Glomerular visceral epithelial cell (primary cell): Measurements from ENCODE around the gene CFTR.
"Not testable (repeated sequence)": the region's sequence is repeated elsewhere in the genome, so short reads cannot be mapped to it uniquely, and the experiment has no call there.

ENCODE experiments used
- DNase-seq: peaks from one replicate; pipeline ENCODE4 v3.0.0-alpha.2; 2016; ENCODE audit errors: extremely low spot score

CFTR gene

DNA sequence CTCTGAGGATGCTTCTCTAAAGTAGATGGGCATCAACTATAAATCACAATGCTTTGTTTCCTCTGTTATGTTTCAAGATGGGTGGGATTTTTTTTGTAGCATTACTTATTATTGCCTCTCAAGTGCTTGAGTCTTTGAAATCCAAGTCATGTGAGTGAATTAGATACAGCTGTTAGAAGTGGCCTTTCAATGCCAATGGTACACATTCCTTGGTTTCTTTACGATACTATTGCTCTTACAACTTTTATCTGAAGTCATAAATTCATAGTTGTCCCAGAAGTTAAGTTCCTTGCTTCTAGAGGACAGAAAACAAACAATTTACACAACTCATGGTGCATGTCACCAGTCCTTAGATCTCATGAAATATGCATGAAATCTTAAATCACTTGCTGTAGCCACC is 15.5 kb downstream of the CFTR start:
- no peak for DNase-seq

DNA sequence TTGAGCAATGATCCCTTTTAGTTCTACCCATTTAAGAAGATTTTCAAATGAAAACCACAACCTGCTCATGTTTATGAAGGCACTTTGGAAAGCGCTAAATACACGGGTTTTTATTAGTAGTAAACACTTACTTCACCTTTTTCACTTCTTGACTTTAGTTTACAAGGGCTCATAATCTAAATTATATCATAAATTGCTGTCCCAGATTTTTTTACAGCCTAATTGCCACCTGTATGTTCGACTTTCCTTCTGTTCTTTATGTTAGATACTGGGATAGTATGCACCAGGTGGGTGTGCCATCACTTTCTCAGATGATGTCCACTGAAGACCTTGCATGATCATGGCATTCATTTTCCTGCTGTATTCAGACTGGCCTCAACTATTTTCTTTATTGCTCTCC is 22.5 kb downstream of the CFTR start:
- DNase-seq: no peak

DNA sequence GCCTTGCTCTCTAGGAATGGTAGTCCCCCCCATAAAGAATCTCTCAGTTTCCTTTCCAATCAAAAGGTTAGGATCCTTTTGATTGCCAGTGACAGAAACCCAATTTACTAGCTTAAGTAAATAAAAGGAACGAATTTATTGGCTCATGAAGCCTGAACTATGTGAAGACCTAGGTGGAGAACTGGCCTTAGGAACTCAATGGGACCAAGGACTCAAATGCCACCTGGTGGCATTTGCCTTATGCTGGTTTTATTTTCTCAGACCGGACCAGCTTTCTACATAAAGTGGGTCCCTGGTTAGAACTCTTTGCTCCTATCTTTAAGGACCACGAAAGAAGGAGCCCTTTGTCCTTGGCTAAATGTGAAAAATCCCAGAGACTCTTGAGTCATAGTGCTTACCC is 25.4 kb downstream of the CFTR start:
- DNase-seq: no peak

DNA sequence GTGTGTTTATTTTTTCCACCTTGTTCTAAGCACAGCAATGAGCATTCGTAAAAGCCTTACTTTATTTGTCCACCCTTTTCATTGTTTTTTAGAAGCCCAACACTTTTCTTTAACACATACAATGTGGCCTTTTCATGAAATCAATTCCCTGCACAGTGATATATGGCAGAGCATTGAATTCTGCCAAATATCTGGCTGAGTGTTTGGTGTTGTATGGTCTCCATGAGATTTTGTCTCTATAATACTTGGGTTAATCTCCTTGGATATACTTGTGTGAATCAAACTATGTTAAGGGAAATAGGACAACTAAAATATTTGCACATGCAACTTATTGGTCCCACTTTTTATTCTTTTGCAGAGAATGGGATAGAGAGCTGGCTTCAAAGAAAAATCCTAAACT is 28.9 kb downstream of the CFTR start:
- DNase-seq: no peak

DNA sequence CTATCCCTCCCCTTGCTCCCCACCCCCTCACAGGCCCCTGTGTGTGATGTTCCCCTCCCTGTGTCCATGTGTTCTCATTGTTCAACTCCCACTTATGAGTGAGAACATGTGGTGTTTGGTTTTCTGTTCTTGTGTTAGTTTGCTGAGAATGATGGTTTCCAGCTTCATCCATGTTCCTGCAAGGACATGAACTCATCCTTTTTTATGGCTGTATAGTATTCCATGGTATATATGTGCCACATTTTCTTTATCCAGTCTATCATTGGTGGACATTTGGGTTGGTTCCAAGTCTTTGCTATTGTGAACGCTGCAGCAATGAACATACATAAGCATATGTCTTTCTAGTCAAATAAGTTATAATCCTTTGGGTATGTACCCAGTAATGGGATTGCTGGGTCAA is 37.4 kb downstream of the CFTR start:
- not testable (repeated sequence) for DNase-seq

DNA sequence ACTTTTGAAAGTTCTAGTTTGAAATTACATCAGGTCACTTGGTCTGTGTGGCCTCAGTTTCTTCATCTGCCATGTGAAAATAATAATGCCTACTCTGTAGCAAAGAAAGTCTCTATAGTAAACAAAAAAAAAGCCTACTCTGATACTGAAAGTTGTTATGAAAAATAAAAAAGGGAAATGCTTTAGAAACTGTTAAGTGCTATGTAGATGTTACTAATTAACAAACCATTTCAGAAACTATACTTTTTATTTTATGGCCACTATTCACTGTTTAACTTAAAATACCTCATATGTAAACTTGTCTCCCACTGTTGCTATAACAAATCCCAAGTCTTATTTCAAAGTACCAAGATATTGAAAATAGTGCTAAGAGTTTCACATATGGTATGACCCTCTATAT is 50.6 kb downstream of the CFTR start:
- no peak for DNase-seq

DNA sequence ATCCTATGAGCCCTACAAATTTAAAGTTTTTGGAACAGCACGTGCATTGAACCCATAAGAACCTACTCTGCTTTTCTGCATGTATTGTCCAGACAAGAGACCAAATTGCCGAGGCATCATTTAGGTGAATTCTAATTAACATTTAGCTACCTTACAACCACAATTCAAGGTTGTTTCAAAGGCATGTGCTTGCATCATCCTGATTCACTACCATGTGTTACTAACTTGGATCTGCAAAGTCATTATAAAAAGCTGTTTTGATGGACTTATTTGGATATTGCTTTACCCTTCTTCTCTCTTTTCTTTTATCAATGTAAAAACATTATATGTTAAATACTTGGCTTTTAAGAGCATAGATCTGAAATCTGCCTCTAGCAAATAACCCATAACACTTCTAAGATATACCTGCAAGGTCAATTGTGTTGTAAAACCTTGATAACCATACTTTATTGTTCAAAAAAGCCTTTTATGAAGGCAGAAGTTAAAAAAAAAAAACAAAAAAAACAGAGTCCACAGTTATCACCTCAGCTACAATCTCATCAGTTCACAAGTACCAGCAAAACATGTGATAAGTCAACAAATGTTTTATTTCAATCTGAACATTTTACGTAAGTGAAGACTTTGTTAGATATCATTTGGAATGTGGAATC is 51.9 kb downstream of the CFTR start:
- no peak for DNase-seq

DNA sequence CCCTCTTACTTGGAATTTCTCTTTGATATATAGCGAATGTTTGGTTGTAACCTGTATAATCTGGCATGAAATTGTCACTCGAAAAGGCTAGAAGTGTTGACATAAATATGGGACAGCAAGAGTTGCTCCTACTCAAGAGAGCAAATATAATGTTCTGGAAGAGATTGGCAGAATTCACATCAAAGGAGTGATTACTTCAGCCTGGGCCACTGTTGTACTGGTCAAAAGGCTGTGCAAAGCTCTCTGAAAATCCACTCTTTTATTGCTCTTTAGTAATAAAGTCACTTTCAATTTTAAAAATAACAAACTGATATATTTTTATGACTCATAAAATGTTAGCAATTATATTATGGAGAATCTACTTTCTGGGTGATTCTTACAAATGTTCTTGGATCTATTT is 58.2 kb downstream of the CFTR start:
- no peak for DNase-seq

DNA sequence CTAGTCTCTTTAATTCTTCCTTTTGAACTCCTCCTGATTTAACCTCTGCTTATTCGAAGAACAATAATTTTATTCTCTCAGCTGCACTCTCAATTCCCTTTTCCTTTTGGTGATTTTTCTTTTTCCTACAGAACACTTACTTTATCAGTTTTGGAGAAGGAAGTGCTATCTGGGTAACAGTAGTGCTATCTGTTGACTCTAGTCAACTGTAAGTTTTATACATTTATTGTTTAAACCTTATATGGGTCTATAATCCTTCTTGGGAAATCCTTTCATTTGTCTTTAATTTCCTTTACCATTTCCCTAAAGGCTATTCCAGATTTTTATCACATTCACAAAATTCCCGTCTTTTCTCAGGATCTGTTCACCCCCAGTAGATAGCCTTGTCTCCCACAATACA is 64.2 kb downstream of the CFTR start:
- DNase-seq: no peak

DNA sequence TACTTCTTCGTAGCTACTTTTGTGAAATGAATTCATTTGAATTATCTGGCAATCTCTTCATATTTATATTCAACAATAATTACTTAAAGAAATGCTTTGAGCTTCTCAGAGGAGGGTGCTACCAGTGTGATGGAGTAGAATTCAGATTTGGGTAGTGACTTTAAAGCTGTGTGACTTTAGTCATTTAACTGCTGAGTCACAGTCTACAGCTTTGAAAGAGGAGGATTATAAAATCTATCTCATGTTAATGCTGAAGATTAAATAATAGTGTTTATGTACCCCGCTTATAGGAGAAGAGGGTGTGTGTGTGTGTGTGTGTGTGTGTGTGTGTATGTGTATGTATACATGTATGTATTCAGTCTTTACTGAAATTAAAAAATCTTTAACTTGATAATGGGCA is 68.2 kb downstream of the CFTR start:
- DNase-seq: no peak

DNA sequence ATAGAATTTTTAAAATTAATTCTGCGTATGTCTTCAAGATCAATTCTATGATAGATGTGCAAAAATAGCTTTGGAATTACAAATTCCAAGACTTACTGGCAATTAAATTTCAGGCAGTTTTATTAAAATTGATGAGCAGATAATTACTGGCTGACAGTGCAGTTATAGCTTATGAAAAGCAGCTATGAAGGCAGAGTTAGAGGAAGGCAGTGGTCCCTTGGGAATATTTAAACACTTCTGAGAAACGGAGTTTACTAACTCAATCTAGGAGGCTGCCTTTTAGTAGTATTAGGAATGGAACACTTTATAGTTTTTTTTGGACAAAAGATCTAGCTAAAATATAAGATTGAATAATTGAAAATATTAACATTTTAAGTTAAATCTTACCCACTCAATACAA is 70.8 kb downstream of the CFTR start:
- DNase-seq: no peak

DNA sequence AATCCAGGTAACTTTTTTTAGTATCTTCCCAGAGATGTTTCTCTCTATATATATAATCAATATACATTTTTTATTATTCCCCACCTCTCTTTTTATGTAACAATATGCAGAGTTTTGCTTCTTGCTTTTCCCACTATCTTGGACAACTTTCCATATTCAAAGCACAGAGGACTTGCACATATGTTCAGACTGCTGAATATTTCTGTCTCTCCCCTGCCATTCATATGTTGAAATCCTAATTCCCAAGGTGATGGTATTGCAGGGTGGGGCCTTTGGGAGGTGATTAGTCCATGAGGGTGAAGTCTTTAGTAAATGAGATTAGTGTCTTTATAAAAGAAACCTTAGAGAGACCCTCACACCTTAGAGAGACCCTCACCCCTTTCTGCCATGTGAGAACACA is 72.8 kb downstream of the CFTR start:
- DNase-seq: no peak

DNA sequence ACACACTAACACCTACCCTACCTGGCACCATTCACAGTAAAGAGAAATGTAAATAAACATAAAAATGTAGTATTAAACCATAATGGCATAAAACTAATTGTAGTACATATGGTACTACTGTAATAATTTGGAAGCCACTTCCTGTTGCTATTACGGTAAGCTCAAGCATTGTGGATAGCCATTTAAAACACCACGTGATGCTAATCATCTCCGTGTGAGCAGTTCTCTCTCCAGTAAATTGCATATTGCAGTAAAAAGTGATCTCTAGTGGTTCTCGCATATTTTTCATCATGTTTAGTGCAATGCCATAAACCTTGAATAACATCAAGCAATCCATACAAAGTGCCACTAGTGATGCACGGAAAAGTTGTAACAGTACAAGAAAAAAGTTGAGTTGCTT is 75.4 kb downstream of the CFTR start:
- DNase-seq: no peak

DNA sequence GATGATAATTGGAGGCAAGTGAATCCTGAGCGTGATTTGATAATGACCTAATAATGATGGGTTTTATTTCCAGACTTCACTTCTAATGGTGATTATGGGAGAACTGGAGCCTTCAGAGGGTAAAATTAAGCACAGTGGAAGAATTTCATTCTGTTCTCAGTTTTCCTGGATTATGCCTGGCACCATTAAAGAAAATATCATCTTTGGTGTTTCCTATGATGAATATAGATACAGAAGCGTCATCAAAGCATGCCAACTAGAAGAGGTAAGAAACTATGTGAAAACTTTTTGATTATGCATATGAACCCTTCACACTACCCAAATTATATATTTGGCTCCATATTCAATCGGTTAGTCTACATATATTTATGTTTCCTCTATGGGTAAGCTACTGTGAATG is 79.6 kb downstream of the CFTR start:
- DNase-seq: no peak

DNA sequence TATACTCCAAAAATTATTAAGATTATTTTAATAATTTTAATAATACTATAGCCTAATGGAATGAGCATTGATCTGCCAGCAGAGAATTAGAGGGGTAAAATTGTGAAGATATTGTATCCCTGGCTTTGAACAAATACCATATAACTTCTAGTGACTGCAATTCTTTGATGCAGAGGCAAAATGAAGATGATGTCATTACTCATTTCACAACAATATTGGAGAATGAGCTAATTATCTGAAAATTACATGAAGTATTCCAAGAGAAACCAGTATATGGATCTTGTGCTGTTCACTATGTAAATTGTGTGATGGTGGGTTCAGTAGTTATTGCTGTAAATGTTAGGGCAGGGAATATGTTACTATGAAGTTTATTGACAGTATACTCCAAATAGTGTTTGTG is 80.2 kb downstream of the CFTR start:
- DNase-seq: no peak

DNA sequence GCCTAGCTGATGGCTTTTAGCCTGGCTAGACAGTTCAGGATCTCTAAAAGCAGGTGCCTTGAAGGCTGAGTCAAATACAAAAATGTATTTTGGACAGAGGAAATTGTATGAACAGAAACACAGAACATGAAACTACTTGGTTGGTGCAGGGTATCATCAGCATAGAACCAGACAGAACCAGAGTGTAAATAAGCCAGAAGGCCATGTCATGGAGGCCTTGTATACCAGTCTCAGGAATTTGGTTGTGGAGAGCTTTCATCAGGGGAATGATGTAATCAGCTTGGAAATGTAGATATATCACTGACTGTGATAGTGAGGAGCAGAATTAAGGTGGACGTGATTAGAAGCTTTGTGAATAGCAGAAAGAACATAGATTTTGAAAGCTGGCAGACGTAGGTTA is 82.9 kb downstream of the CFTR start:
- no peak for DNase-seq

DNA sequence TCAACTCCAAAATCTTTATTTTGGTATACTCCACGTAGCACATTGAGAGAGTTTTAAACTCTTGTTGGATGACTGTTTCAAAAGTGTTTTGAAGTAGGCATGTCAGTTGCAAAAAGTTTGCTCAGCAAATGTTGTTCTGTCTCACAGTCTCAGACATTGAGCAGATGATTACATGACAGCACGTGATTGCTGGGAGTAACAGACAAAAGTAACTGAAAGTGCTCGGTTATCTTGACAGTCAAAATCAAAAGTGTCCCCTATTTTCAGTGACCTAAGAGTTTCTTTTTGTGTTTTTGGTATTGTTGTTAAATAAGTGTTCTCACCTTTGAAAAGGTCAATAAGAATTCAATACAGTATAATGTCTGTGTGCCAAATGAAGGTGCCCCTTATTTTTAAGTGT is 84.3 kb downstream of the CFTR start:
- DNase-seq: no peak

DNA sequence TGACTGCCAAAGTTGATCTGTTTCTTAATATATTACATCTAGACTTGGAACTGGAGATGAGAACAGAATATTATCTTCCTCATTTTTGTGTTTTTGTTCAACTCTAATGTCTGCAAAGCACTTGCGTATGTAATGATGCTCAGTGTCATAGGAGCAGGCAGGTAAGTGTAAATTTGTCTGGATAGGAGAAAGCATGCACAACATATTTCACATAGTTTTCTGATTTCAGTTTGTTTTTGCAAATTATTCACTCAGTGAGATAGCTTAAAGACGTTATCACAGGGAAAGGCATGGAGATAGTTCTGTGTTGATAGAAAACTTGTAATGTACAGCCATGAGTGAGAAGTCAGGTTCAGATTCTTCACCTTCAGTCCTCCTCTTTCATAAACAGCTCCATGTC is 84.8 kb downstream of the CFTR start:
- no peak for DNase-seq

DNA sequence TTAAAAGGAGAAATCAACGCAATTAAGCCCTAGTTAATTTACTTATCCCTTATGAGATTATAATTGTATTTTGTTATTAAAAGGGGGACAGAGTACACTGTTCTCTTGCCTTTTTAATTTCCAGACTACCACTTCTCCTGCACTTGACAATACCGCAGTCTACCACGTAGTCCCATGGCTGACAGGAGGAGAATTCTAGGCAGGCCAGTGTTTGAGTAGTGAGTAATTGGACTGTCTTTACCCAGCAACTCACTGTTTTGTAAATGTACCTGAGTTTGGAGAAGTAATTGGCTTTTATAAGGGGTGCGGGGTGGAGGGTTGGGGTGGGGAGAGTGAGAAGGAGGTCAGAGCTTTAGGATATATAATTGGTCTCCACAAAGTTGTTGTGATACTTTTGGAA is 85.4 kb downstream of the CFTR start:
- no peak for DNase-seq

DNA sequence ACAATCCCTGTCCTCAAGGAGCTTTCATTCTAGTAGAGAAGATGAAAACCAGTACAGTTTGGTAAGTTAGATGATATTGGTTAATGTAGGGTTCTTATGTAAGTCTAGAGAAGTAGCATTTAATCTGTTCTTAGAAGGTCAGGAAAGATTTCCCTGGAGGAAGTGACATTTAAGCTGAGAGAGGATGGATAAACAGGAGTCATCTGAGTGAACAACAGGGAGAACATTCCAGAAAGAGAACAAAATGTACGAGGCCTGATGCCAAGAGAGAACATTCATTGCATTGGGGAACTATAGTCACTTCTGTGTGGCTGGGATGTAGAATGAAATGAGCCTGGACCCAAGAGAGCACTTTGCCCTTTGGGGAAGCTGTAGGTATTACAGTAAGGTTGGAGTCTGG is 88.0 kb downstream of the CFTR start:
- no peak for DNase-seq

DNA sequence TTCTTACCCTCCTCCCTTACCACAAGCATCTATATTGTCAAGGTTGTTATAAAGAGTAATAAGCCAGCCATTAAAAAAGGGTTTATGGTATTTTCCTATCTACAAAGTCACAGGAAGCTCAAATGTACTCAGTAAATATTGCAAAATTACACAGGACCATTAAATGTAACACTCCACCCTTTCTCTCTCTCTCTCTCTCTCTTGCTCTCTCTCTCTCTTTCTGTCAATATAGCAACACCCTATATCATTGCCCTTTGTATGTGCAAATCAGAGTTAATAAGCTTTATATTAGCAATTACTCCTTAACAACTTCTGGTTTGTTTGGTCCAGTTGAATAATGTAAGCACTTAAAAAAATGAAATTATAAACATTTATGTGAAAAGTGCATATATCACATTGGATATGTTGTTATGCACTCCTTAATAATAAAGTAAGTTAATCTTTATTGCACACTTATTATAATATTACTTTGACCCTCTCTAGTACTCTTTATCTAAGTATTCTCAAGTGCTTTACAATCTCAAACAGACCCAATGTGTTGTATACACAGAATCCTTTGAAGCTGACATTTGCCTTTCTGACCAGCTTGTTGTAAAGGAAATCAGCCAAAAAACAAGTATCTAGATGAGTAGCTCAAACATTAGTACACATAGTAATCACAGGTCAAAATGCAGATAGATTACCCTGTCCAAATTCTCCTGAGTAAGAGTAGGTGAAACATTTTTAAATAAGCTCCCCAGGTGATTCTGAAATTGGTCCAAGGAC is 93.2 kb downstream of the CFTR start:
- no peak for DNase-seq

DNA sequence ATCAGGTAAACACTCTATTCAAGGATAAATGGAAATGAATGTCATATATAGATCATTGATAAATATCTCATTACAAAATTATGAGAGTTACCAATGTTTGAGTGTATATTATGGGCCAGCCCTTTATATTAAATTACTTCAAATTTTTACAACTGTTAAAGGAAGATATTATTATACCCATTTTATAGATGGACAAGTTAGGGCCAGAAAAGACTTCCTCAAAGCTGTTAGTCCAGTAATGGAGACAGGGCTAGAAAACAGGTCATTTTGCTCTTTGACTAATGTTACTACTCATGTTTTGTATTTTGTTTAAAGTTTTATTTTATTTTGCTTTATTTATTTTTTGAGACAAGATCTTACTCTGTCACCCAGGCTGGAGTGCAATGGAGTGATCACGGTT is 101.6 kb downstream of the CFTR start:
- DNase-seq: no peak

DNA sequence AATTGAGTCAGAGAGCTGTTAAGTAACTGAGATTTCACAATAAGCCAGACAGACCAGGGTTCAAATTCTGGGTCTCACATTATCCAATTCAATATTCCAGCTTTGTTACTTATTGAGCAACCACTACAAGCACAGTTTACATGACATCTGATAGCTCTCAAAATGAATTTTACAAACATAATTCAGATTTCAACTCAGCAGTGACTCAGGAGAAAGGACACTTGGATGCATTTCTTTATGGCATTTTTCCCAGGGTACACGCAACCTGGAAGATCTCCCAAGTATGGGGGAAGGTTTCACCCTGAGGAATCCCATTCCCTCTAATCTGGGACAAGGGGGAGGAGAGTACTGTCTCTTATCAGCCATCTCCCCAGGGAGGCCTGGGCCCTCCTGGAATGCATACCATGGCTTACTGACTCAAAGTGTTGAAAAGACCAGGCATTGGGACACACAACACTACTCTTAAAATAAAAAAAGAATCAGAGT is 102.4 kb downstream of the CFTR start:
- DNase-seq: peak; percentile 23

DNA sequence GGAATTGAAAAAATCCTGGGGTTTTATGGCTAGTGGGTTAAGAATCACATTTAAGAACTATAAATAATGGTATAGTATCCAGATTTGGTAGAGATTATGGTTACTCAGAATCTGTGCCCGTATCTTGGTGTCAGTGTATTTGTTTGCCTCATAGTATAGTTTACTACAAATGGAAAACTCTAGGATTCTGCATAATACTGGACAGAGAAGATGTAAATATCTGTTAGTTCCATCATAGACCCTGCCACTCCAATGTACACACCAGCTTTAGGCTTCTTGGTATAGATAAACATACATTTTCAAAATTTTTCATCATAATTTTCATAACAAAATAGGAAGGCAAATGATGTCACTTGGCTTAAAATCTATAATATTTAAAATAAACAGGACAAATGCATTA is 108.1 kb downstream of the CFTR start:
- DNase-seq: no peak
